SK-N-SH treated with all-trans-retinoic acid at 6 μM for 48 hours (cell line): Measurements from ENCODE around the gene SF1.

Source experiments
- ATAC-seq: fragments of 200-7000 bp; cut with Tn5 transposase; 3 replicates; pipeline ENCODE4 v1.9.1; 2020; ENCODE audit warnings: mild to moderate bottlenecking, moderate library complexity
- ARNTL ChIP-seq: fragments of 450-650 bp; formaldehyde crosslinking; IDR thresholded peaks from 2 replicates; pipeline ENCODE4 v1.5.0; 2020; ENCODE audit warnings: low read depth, mild to moderate bottlenecking, moderate library complexity, borderline replicate concordance
- CREB5 ChIP-seq: fragments of 250-450 bp; sonication (Bioruptor Pico); IDR thresholded peaks from 2 replicates; pipeline ENCODE4 v1.5.1; 2020; ENCODE audit warnings: low read depth, mild to moderate bottlenecking, moderate library complexity
- CSDC2 ChIP-seq: fragments of 250-450 bp; sonication (Bioruptor Pico); IDR thresholded peaks from 2 replicates; pipeline ENCODE4 v1.5.0; 2020; ENCODE audit warnings: mild to moderate bottlenecking, moderate library complexity
- CSRNP3 ChIP-seq: fragments of 250-450 bp; sonication (Bioruptor Pico); IDR thresholded peaks from 2 replicates; pipeline ENCODE4 v1.5.1; 2021; ENCODE audit warnings: mild to moderate bottlenecking, moderate library complexity
- ESRRG ChIP-seq: fragments of 250-450 bp; sonication (Bioruptor Pico); IDR thresholded peaks from 2 replicates; pipeline ENCODE4 v1.6.1; 2021; ENCODE audit warnings: mild to moderate bottlenecking
- GLIS3 ChIP-seq: fragments of 250-450 bp; sonication (Bioruptor Pico); IDR thresholded peaks from 2 replicates; pipeline ENCODE4 v1.5.0; 2020; ENCODE audit warnings: mild to moderate bottlenecking, moderate library complexity
- ISL1 ChIP-seq: fragments of 250-450 bp; sonication (Bioruptor Pico); IDR thresholded peaks from 2 replicates; pipeline ENCODE4 v2.1.2; 2022; ENCODE audit warnings: mild to moderate bottlenecking, moderate library complexity
- OSR1 ChIP-seq: fragments of 250-450 bp; sonication (Bioruptor Pico); IDR thresholded peaks from 2 replicates; pipeline ENCODE4 v1.8.0; 2022; ENCODE audit warnings: moderate library complexity, mild to moderate bottlenecking, inconsistent platforms
- PATZ1 ChIP-seq: fragments of 250-450 bp; sonication (Bioruptor Pico); IDR thresholded peaks from 2 replicates; pipeline ENCODE4 v1.8.0; 2020; ENCODE audit warnings: mild to moderate bottlenecking, moderate library complexity, borderline replicate concordance
- POU6F1 ChIP-seq: fragments of 250-450 bp; sonication (Bioruptor Pico); IDR thresholded peaks from 2 replicates; pipeline ENCODE4 v1.8.0; 2021; ENCODE audit warnings: low read depth, mild to moderate bottlenecking, moderate library complexity, borderline replicate concordance
- PPARA ChIP-seq: fragments of 250-450 bp; sonication (Bioruptor Pico); IDR thresholded peaks from 2 replicates; pipeline ENCODE4 v1.5.0; 2020; ENCODE audit warnings: mild to moderate bottlenecking, borderline replicate concordance
- RARB ChIP-seq: fragments of 250-450 bp; sonication (Bioruptor Pico); IDR thresholded peaks from 2 replicates; pipeline ENCODE4 v1.8.0; 2021; ENCODE audit warnings: mild to moderate bottlenecking, moderate library complexity
- SNAI2 ChIP-seq: fragments of 250-450 bp; sonication (Bioruptor Pico); IDR thresholded peaks from 2 replicates; pipeline ENCODE4 v1.5.0; 2020; ENCODE audit warnings: mild to moderate bottlenecking, moderate library complexity
- TCF4 ChIP-seq: fragments of 250-450 bp; sonication (Bioruptor Pico); IDR thresholded peaks from 2 replicates; pipeline ENCODE4 v1.8.0; 2021; ENCODE audit warnings: mild to moderate bottlenecking, moderate library complexity, borderline replicate concordance
- TOX ChIP-seq: fragments of 250-450 bp; sonication (Bioruptor Pico); IDR thresholded peaks from 2 replicates; pipeline ENCODE4 v1.8.0; 2021; ENCODE audit warnings: mild to moderate bottlenecking, moderate library complexity, borderline replicate concordance
- TSHZ2 ChIP-seq: fragments of 250-450 bp; sonication (Bioruptor Pico); IDR thresholded peaks from 2 replicates; pipeline ENCODE4 v1.5.0; 2020; ENCODE audit warnings: mild to moderate bottlenecking, moderate library complexity
- ZC3H10 ChIP-seq: fragments of 250-450 bp; sonication (Bioruptor Pico); IDR thresholded peaks from 2 replicates; pipeline ENCODE4 v1.5.1; 2021; ENCODE audit warnings: mild to moderate bottlenecking, moderate library complexity
- ZFP3 ChIP-seq: fragments of 250-450 bp; sonication (Bioruptor Pico); IDR thresholded peaks from 2 replicates; pipeline ENCODE4 v1.5.0; 2020; ENCODE audit warnings: mild to moderate bottlenecking, moderate library complexity
- ZFP30 ChIP-seq: fragments of 450-650 bp; formaldehyde crosslinking; IDR thresholded peaks from 2 replicates; pipeline ENCODE4 v1.5.0; 2022; ENCODE audit warnings: mild to moderate bottlenecking, moderate library complexity
- ZNF565 ChIP-seq: fragments of 450-650 bp; formaldehyde crosslinking; conservative IDR thresholded peaks from 2 replicates; pipeline ENCODE4 v1.5.0; 2020; ENCODE audit warnings: low read depth, mild to moderate bottlenecking, moderate library complexity
- ZNF8 ChIP-seq: fragments of 450-650 bp; formaldehyde crosslinking; IDR thresholded peaks from 2 replicates; pipeline ENCODE4 v1.5.0; 2020; ENCODE audit warnings: mild to moderate bottlenecking, moderate library complexity

SF1 gene

GRCh38 chr11:64753019-64753379, 25.3 kb downstream of the SF1 start:
- TF ChIP-seq ISL1 (CRISPR knock-in tag) (no peak), PPARA (no peak), ZC3H10 (no peak), ZFP3 (CRISPR knock-in tag) (no peak), ZNF8 (CRISPR knock-in tag) (no peak), TCF4 (no peak), TOX (no peak), ZNF565 (no peak)
- no peak for ATAC-seq

GRCh38 chr11:64752175-64752970, 26.0 kb downstream of the SF1 start:
- no peak for TF ChIP-seq OSR1
- no peak for TF ChIP-seq ZFP30 (CRISPR knock-in tag)
- TF ChIP-seq, all 23 proteins: peak for 0
- no peak for ATAC-seq

- TF ChIP-seq TOX: no peak
- no peak for TF ChIP-seq PATZ1
- TF ChIP-seq ZNF8 (CRISPR knock-in tag): no peak
- TF ChIP-seq CSRNP3: no peak
- TF ChIP-seq PPARA: no peak
- TF ChIP-seq ZFP30 (CRISPR knock-in tag): no peak
- TF ChIP-seq ESRRG: no peak
- TF ChIP-seq ZC3H10: no peak
- no peak for TF ChIP-seq CSDC2 (CRISPR knock-in tag)
- no peak for TF ChIP-seq POU6F1 (CRISPR knock-in tag)
- no peak for TF ChIP-seq ZNF565
- TF ChIP-seq TSHZ2 (CRISPR knock-in tag): no peak
- no peak for TF ChIP-seq CREB5 (CRISPR knock-in tag)
- no peak for TF ChIP-seq ZFP3 (CRISPR knock-in tag)
- no peak for TF ChIP-seq OSR1
- no peak for TF ChIP-seq GLIS3 (CRISPR knock-in tag)
- no peak for TF ChIP-seq SNAI2 (CRISPR knock-in tag)
- no peak for TF ChIP-seq ARNTL (CRISPR knock-in tag)
- no peak for TF ChIP-seq RARB (CRISPR knock-in tag)
- ATAC-seq: no peak
Measured at GRCh38 chr11:64751580-64751979, 26.8 kb downstream of the SF1 start.

- TF ChIP-seq CSDC2 (CRISPR knock-in tag): no peak
- no peak for TF ChIP-seq CREB5 (CRISPR knock-in tag)
- TF ChIP-seq ISL1 (CRISPR knock-in tag): no peak
- no peak for ATAC-seq
Measured at GRCh38 chr11:64751136-64751535, 27.2 kb downstream of the SF1 start.
